ENCODE measurements around the gene TDP1.

DNA sequence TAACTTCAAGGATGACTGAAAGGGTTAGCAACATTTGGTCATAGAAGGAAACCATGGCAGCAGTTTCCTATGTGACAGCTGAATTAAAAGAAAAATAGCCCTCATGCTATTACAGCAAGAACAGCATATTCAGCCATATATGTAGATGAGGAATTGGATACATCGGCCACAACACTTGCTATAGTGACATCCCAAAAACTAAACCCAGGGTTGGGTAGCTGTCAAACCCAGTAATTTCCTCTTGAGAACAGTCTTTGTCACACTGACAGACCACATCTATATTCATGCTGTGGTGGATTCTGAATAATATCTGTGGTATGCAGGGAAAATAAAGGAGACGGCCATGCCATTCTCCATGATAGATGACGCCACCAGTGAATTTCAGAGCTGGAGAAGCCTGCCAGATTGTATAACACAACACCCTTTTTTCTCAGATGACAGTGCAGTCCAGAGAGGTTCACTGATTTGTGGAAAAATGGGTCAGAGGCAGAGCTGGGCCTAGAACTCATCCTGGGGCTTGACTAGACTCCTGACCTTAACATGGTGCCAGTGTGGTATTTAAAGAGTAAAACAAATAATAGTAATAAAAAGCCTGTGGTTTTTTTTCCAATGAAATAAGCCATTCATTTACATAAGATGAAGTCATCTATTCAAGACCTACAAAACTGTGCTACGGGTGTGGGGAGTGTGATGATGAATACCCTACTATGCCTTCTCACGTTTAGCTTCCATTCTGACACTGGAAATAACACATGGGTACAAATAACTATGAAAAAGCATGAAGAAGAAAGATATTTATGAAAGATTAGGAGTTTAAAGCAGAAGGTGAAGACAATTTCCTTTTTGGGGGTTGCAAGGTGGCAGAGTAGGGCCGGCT is 33.5 kb upstream of the TDP1 start:
- TF ChIP-seq, protein P1, sequence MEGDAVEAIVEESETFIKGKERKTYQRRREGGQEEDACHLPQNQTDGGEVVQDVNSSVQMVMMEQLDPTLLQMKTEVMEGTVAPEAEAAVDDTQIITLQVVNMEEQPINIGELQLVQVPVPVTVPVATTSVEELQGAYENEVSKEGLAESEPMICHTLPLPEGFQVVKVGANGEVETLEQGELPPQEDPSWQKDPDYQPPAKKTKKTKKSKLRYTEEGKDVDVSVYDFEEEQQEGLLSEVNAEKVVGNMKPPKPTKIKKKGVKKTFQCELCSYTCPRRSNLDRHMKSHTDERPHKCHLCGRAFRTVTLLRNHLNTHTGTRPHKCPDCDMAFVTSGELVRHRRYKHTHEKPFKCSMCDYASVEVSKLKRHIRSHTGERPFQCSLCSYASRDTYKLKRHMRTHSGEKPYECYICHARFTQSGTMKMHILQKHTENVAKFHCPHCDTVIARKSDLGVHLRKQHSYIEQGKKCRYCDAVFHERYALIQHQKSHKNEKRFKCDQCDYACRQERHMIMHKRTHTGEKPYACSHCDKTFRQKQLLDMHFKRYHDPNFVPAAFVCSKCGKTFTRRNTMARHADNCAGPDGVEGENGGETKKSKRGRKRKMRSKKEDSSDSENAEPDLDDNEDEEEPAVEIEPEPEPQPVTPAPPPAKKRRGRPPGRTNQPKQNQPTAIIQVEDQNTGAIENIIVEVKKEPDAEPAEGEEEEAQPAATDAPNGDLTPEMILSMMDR (IDR thresholded peaks at IDR 0.05) = no peak
- TF ChIP-seq POLR2A (IDR thresholded peaks at IDR 0.05; ENCODE audit: low read depth) (no peak), POLR2AphosphoS5 (IDR thresholded peaks at IDR 0.05) (no peak)

All from esophagus muscularis mucosa (tissue), 3 donors.